IPS DF 6.9 (cell line): ENCODE results near the gene C3orf22.

Experiments
- DNase-seq: peaks from one replicate; pipeline ENCODE4 v3.0.0-alpha.2; 2013; ENCODE audit warnings: low read depth, low spot score
- H3K27ac ChIP-seq: one replicate; pipeline ENCODE4 v1.5.1; 2013; ENCODE audit warnings: low read length, control low read depth
- H3K27me3 ChIP-seq: 2 replicates; pipeline ENCODE4 v1.6.1; 2013; ENCODE audit warnings: mild to moderate bottlenecking, low read length; ENCODE audit not compliant: control insufficient read depth, insufficient read depth
- H3K36me3 ChIP-seq: 2 replicates; pipeline ENCODE4 v1.6.1; 2013; ENCODE audit warnings: low read length; ENCODE audit not compliant: control insufficient read depth, insufficient read depth
- H3K4me1 ChIP-seq: 2 replicates; pipeline ENCODE4 v1.6.1; 2013; ENCODE audit warnings: low read length; ENCODE audit not compliant: control insufficient read depth, insufficient read depth
- H3K4me3 ChIP-seq: 2 replicates; pipeline ENCODE4 v1.5.1; 2013; ENCODE audit warnings: mild to moderate bottlenecking, low read length
- H3K9me3 ChIP-seq: 2 replicates; pipeline ENCODE4 v1.6.1; 2013; ENCODE audit warnings: low read length, inconsistent platforms; ENCODE audit not compliant: control insufficient read depth, insufficient read depth
- WGBS: extraction: QIAGEN DNeasy Blood & Tissue Kit; methylation state at CpG from one replicate; pipeline ENCODE4 v1.1.7; 2013; ENCODE audit warnings: mixed read lengths, missing lambda C conversion rate; ENCODE audit not compliant: insufficient read length, insufficient coverage; 5-methylcytosine and 5-hydroxymethylcytosine counted together

Gene C3orf22

GRCh38 chr3:126517986-126518778, 40.5 kb downstream of the C3orf22 start:
- Histone ChIP-seq H3K27me3 (no peaks in the 10 kb centered on the region), H3K4me1 (no peaks in the 10 kb centered on the region), H3K36me3 (no peaks in the 10 kb centered on the region), H3K27ac (no peak overlapping the region), H3K4me3 (no peak overlapping the region), H3K9me3 (no peaks in the 10 kb centered on the region)
- no CpG with 5 or more reads among the region's 15 CpGs for WGBS
- no peak for DNase-seq

- Histone ChIP-seq H3K36me3 (no peaks in the 10 kb centered on the region), H3K27me3 (no peaks in the 10 kb centered on the region), H3K4me3 (no peak within 1 kb of the TSS), H3K27ac (no peak within 1 kb of the TSS), H3K9me3 (no peaks in the 10 kb centered on the region), H3K4me1 (no peaks in the 10 kb centered on the region)
- WGBS: no CpG with 5 or more reads among the region's 16 CpGs
- DNase-seq: no peak
Measured at GRCh38 chr3:126517291-126517951, 41.3 kb downstream of the C3orf22 start, which contains the start of gene UROC1. TSS of gene UROC1 (minus strand) at chr3:126517773. CDS start at chr3:126517719, 54 bp downstream.

GRCh38 chr3:126516936-126517290, 41.8 kb downstream of the C3orf22 start:
- WGBS: no CpG with 5 or more reads among the region's 9 CpGs

GRCh38 chr3:126516152-126516935, 42.4 kb downstream of the C3orf22 start:
- no peaks in the 10 kb centered on the region for H3K36me3 ChIP-seq
- no CpG with 5 or more reads among the region's 6 CpGs for WGBS

More at GRCh38 chr3:126516936-126517290, 41.8 kb downstream of the C3orf22 start:
- Histone ChIP-seq H3K36me3 (no peaks in the 10 kb centered on the region), H3K27ac (no peak overlapping the region), H3K9me3 (no peaks in the 10 kb centered on the region), H3K27me3 (no peaks in the 10 kb centered on the region), H3K4me3 (no peak overlapping the region), H3K4me1 (no peaks in the 10 kb centered on the region)
- DNase-seq: no peak

GRCh38 chr3:126515066-126515706, 43.5 kb downstream of the C3orf22 start:
- Histone ChIP-seq H3K27ac (no peak overlapping the region), H3K4me3 (no peak overlapping the region), H3K36me3 (no peaks in the 10 kb centered on the region), H3K27me3 (no peaks in the 10 kb centered on the region), H3K9me3 (no peaks in the 10 kb centered on the region), H3K4me1 (no peaks in the 10 kb centered on the region)
- no CpG with 5 or more reads among the region's 8 CpGs for WGBS
- DNase-seq: no peak

More at GRCh38 chr3:126516152-126516935, 42.4 kb downstream of the C3orf22 start:
- Histone ChIP-seq H3K9me3 (no peaks in the 10 kb centered on the region), H3K4me1 (no peaks in the 10 kb centered on the region), H3K4me3 (no peak overlapping the region), H3K27me3 (no peaks in the 10 kb centered on the region), H3K27ac (no peak overlapping the region)
- no peak for DNase-seq

GRCh38 chr3:126514161-126514560, 44.6 kb downstream of the C3orf22 start:
- no peak for DNase-seq
- H3K4me3 ChIP-seq: no peak overlapping the region
- no peaks in the 10 kb centered on the region for H3K27me3 ChIP-seq
- no peaks in the 10 kb centered on the region for H3K9me3 ChIP-seq
- H3K27ac ChIP-seq: no peak overlapping the region
- H3K36me3 ChIP-seq: no peaks in the 10 kb centered on the region
- no CpG with 5 or more reads among the region's 11 CpGs for WGBS
- no peaks in the 10 kb centered on the region for H3K4me1 ChIP-seq

GRCh38 chr3:126512916-126513650, 45.6 kb downstream of the C3orf22 start:
- no CpG with 5 or more reads among the region's 12 CpGs for WGBS
- H3K4me1 ChIP-seq: no peaks in the 10 kb centered on the region
- DNase-seq: no peak
- no peaks in the 10 kb centered on the region for H3K27me3 ChIP-seq
- no peaks in the 10 kb centered on the region for H3K36me3 ChIP-seq
- no peaks in the 10 kb centered on the region for H3K9me3 ChIP-seq
- no peak overlapping the region for H3K27ac ChIP-seq
- H3K4me3 ChIP-seq: no peak overlapping the region

- H3K9me3 ChIP-seq: no peaks in the 10 kb centered on the region
- no peak overlapping the region for H3K4me3 ChIP-seq
- H3K27ac ChIP-seq: no peak overlapping the region
- no peaks in the 10 kb centered on the region for H3K4me1 ChIP-seq
- no peak for DNase-seq
- H3K27me3 ChIP-seq: no peaks in the 10 kb centered on the region
- WGBS: no CpG with 5 or more reads among the region's 7 CpGs
- no peaks in the 10 kb centered on the region for H3K36me3 ChIP-seq
Measured at GRCh38 chr3:126512026-126512425, 46.7 kb downstream of the C3orf22 start.

- Histone ChIP-seq H3K9me3 (no peaks in the 10 kb centered on the region), H3K4me1 (no peaks in the 10 kb centered on the region), H3K27ac (no peak overlapping the region), H3K36me3 (no peaks in the 10 kb centered on the region), H3K4me3 (no peak overlapping the region), H3K27me3 (no peaks in the 10 kb centered on the region)
- WGBS: 100% methylated on average over 1 of the region's 7 CpGs
- DNase-seq: no peak
Measured at GRCh38 chr3:126511291-126511690, 47.4 kb downstream of the C3orf22 start.
